Hepatocyte (in vitro differentiated cells): Measurements from ENCODE around the gene SRSF7. TPM values are rescaled to one million over a fixed set of nuclear protein-coding genes. Genes with fewer than 3 reads are reported as not detected.
"Not testable (repeated sequence)": the region's sequence is repeated elsewhere in the genome, so short reads cannot be mapped to it uniquely, and the experiment has no call there.

Experiments
- DNase-seq: peaks from one replicate; pipeline ENCODE4 v3.0.0-alpha.2; 2016; ENCODE audit warnings: low spot score
- H2AFZ ChIP-seq: fragments of 200-600 bp; sonication (generic); 2 replicates; pipeline ENCODE4 v1.6.0; 2016; ENCODE audit warnings: antibody characterized with exemption, mild to moderate bottlenecking
- H3K27ac ChIP-seq: fragments of 200-600 bp; sonication (generic); 2 replicates; pipeline ENCODE4 v1.5.1; 2016; ENCODE audit warnings: mild to moderate bottlenecking
- H3K27me3 ChIP-seq: fragments of 200-600 bp; sonication (generic); 2 replicates; pipeline ENCODE4 v1.6.1; 2016
- H3K36me3 ChIP-seq: fragments of 200-600 bp; sonication (generic); replicated peaks from 2 replicates; pipeline ENCODE4 v1.5.1; 2016; ENCODE audit warnings: low read depth; ENCODE audit not compliant: insufficient read depth
- H3K4me1 ChIP-seq: fragments of 200-600 bp; sonication (generic); 2 replicates; pipeline ENCODE4 v1.5.1; 2016; ENCODE audit warnings: mild to moderate bottlenecking, moderate library complexity; ENCODE audit not compliant: insufficient read depth
- H3K4me2 ChIP-seq: fragments of 200-600 bp; sonication (generic); 2 replicates; pipeline ENCODE4 v1.6.0; 2016
- H3K4me3 ChIP-seq: fragments of 200-600 bp; sonication (generic); 2 replicates; pipeline ENCODE4 v1.5.1; 2016; ENCODE audit warnings: mild to moderate bottlenecking
- H3K79me2 ChIP-seq: fragments of 200-600 bp; sonication (generic); 2 replicates; pipeline ENCODE4 v1.6.0; 2017; ENCODE audit warnings: mild to moderate bottlenecking
- H3K9me2 ChIP-seq: fragments of 200-600 bp; sonication (generic); replicated peaks from 2 replicates; pipeline ENCODE4 v1.6.0; 2017; ENCODE audit warnings: mild to moderate bottlenecking; ENCODE audit not compliant: insufficient read depth
- H3K9me3 ChIP-seq: fragments of 200-600 bp; sonication (generic); 2 replicates; pipeline ENCODE4 v1.5.1; 2016; ENCODE audit warnings: low read depth, mild to moderate bottlenecking
- H4K20me1 ChIP-seq: fragments of 200-600 bp; sonication (generic); 2 replicates; pipeline ENCODE4 v1.6.0; 2016; ENCODE audit warnings: mild to moderate bottlenecking; ENCODE audit not compliant: insufficient read depth, poor library complexity, severe bottlenecking
- CTCF ChIP-seq: fragments of 200-600 bp; sonication (generic); IDR thresholded peaks from 2 replicates; pipeline ENCODE4 v1.5.1; 2016; ENCODE audit warnings: antibody characterized with exemption, mild to moderate bottlenecking; ENCODE audit not compliant: poor library complexity
- EZH2 ChIP-seq: fragments of 200-600 bp; sonication (generic); IDR thresholded peaks from 2 replicates; pipeline ENCODE4 v1.6.1; 2016; ENCODE audit warnings: antibody characterized with exemption, mild to moderate bottlenecking, borderline replicate concordance
- EZH2phosphoT487 ChIP-seq: fragments of 200-600 bp; sonication (generic); IDR thresholded peaks from one replicate; pipeline ENCODE4 v1.6.1; 2018; ENCODE audit warnings: antibody characterized with exemption, mild to moderate bottlenecking, low read depth, moderate library complexity; ENCODE audit not compliant: unreplicated experiment, severe bottlenecking
- WGBS: methylation state at CpG from one replicate; pipeline ENCODE4 v1.1.6; 2016; ENCODE audit warnings: low lambda C conversion rate; ENCODE audit errors: missing lambda C conversion rate; 5-methylcytosine and 5-hydroxymethylcytosine counted together
- polyA plus RNA-seq: library from polyadenylated mRNA; unstranded; fragments of >200 nt; fragmentation: Nextera tagmentation; extraction: Ambion mirVana; gene quantifications from 2 replicates; pipeline ENCODE4 v1.2.1, GENCODE V29; 2016
- total RNA-seq: library from RNA; depleted of rRNA; stranded (reverse); fragments of >200 nt; gene quantifications from 2 replicates; pipeline ENCODE4 v1.2.3, GENCODE V29; 2014

Gene SRSF7
- total and polyA plus RNA-seq, 2 experiments from 2014 or later: 113 to 147 TPM

GRCh38 chr2:38763728-38764127 is 12.6 kb upstream of the SRSF7 start:
- Histone ChIP-seq H3K36me3 (no peaks in the 10 kb centered on the region), H3K4me2 (no peak overlapping the region), H3K4me3 (no peak overlapping the region), H3K27me3 (no peaks in the 10 kb centered on the region), H3K4me1 (no peaks in the 10 kb centered on the region), H3K9me3 (no peaks in the 10 kb centered on the region), H3K27ac (no peak overlapping the region), H3K79me2 (no peaks in the 10 kb centered on the region), H2AFZ (no peak overlapping the region), H4K20me1 (no peaks in the 10 kb centered on the region), H3K9me2 (no peaks in the 10 kb centered on the region)
- DNase-seq: no peak
- WGBS: 88% methylated on average over 4 of the region's 4 CpGs
- no peak for TF ChIP-seq EZH2phosphoT487
- no peak for TF ChIP-seq CTCF
- no peak for TF ChIP-seq EZH2

GRCh38 chr2:38763228-38763627 is 12.1 kb upstream of the SRSF7 start:
- 81% methylated on average over 2 of the region's 2 CpGs for WGBS
- no peaks in the 10 kb centered on the region for H3K4me1 ChIP-seq
- no peak for DNase-seq
- no peak overlapping the region for H3K27ac ChIP-seq
- no peaks in the 10 kb centered on the region for H4K20me1 ChIP-seq
- no peaks in the 10 kb centered on the region for H3K9me3 ChIP-seq
- no peak overlapping the region for H3K4me3 ChIP-seq
- no peaks in the 10 kb centered on the region for H3K9me2 ChIP-seq
- H3K4me2 ChIP-seq: no peak overlapping the region
- H2AFZ ChIP-seq: no peak overlapping the region
- H3K27me3 ChIP-seq: no peaks in the 10 kb centered on the region
- H3K79me2 ChIP-seq: no peaks in the 10 kb centered on the region
- H3K36me3 ChIP-seq: no peaks in the 10 kb centered on the region
- TF ChIP-seq EZH2: no peak

- H4K20me1 ChIP-seq, H3K27me3 ChIP-seq, DNase-seq, H3K9me3 ChIP-seq, H3K9me2 ChIP-seq, H3K36me3 ChIP-seq, H3K4me2 ChIP-seq, H3K4me1 ChIP-seq, H2AFZ ChIP-seq, H3K79me2 ChIP-seq, H3K27ac ChIP-seq, H3K4me3 ChIP-seq: not testable (repeated sequence)
- 93% methylated on average over 2 of the region's 31 CpGs for WGBS
These were observed 4.7 kb upstream of the SRSF7 start for GRCh38 chr2:38755891-38756290.

- peaks cover 12% of the 10 kb centered on the region for H3K79me2 ChIP-seq
- no peak for DNase-seq
- H3K27ac ChIP-seq: no peak overlapping the region
- H3K9me2 ChIP-seq: no peaks in the 10 kb centered on the region
- H3K9me3 ChIP-seq: no peaks in the 10 kb centered on the region
- H3K36me3 ChIP-seq: no peaks in the 10 kb centered on the region
- 90% methylated on average over 3 of the region's 3 CpGs for WGBS
- H4K20me1 ChIP-seq: peaks cover 9% of the 10 kb centered on the region
- no peak overlapping the region for H3K4me3 ChIP-seq
- H3K4me1 ChIP-seq: peaks cover 7% of the 10 kb centered on the region
- H2AFZ ChIP-seq: no peak overlapping the region
- H3K4me2 ChIP-seq: no peak overlapping the region
- H3K27me3 ChIP-seq: no peaks in the 10 kb centered on the region
- TF ChIP-seq EZH2phosphoT487 (no peak), CTCF (no peak), EZH2 (no peak)
These were observed 3.3 kb upstream of the SRSF7 start for GRCh38 chr2:38754506-38754905.

- TF ChIP-seq CTCF: no peak
- TF ChIP-seq EZH2phosphoT487: no peak
- TF ChIP-seq EZH2: no peak
- no peaks in the 10 kb centered on the region for H3K9me3 ChIP-seq
- H2AFZ ChIP-seq: no peak overlapping the region
- peaks cover 13% of the 10 kb centered on the region for H4K20me1 ChIP-seq
- no peak overlapping the region for H3K4me3 ChIP-seq
- H3K27ac ChIP-seq: no peak overlapping the region
- no peaks in the 10 kb centered on the region for H3K9me2 ChIP-seq
- no peak for DNase-seq
- no peak overlapping the region for H3K4me2 ChIP-seq
- H3K4me1 ChIP-seq: peaks cover 12% of the 10 kb centered on the region
- no peaks in the 10 kb centered on the region for H3K27me3 ChIP-seq
- H3K36me3 ChIP-seq: no peaks in the 10 kb centered on the region
- peaks cover 17% of the 10 kb centered on the region for H3K79me2 ChIP-seq
These were observed 2.9 kb upstream of the SRSF7 start for GRCh38 chr2:38754049-38754448.
